Loucy (cell line): Measurements from ENCODE around the gene CD101.
A peak's percentile ranks its signal among the peaks of the same experiment; 100 is the strongest.

ENCODE experiments used
- H2AFZ ChIP-seq: fragments of 200-600 bp; sonication (generic); 2 replicates; pipeline ENCODE4 v1.6.0; 2016; ENCODE audit warnings: antibody characterized with exemption, mild to moderate bottlenecking, low read length, moderate library complexity
- H3F3A ChIP-seq: fragments of 200-600 bp; 2 replicates; pipeline ENCODE4 v1.6.0; 2016; ENCODE audit warnings: antibody characterized with exemption, low read depth, mild to moderate bottlenecking
- H3K27me3 ChIP-seq: fragments of 200-600 bp; sonication (generic); 2 replicates; pipeline ENCODE4 v1.6.1; 2014; ENCODE audit warnings: low read length, mild to moderate bottlenecking; ENCODE audit not compliant: insufficient read depth, poor library complexity, severe bottlenecking
- H3K36me3 ChIP-seq: fragments of 200-600 bp; sonication (generic); 2 replicates; pipeline ENCODE4 v1.6.1; 2016; ENCODE audit warnings: low read length; ENCODE audit not compliant: insufficient read depth
- H3K4me1 ChIP-seq: fragments of 200-600 bp; sonication (generic); 2 replicates; pipeline ENCODE4 v1.5.1; 2014; ENCODE audit warnings: low read length, mild to moderate bottlenecking; ENCODE audit not compliant: insufficient read depth, poor library complexity, severe bottlenecking
- H3K4me2 ChIP-seq: fragments of 200-600 bp; sonication (generic); 2 replicates; pipeline ENCODE4 v1.6.0; 2014; ENCODE audit warnings: antibody characterized with exemption, low read length, low read depth, mild to moderate bottlenecking; ENCODE audit not compliant: poor library complexity, severe bottlenecking
- H3K4me3 ChIP-seq: fragments of 200-600 bp; sonication (generic); 2 replicates; pipeline ENCODE4 v1.5.1; 2014; ENCODE audit warnings: low read length, mild to moderate bottlenecking, mixed read lengths; ENCODE audit not compliant: poor library complexity, severe bottlenecking
- H3K79me2 ChIP-seq: fragments of 200-600 bp; sonication (generic); 2 replicates; pipeline ENCODE4 v1.6.1; 2014; ENCODE audit warnings: low read length; ENCODE audit not compliant: insufficient read depth
- H3K9ac ChIP-seq: fragments of 200-600 bp; sonication (generic); 2 replicates; pipeline ENCODE4 v1.6.0; 2014; ENCODE audit warnings: mild to moderate bottlenecking, low read depth, low read length, moderate library complexity; ENCODE audit not compliant: poor library complexity, severe bottlenecking
- H3K9me2 ChIP-seq: fragments of 200-600 bp; sonication (generic); replicated peaks from 2 replicates; pipeline ENCODE4 v1.6.1; 2016; ENCODE audit warnings: low read depth, low read length, mixed read lengths
- H3K9me3 ChIP-seq: fragments of 200-600 bp; sonication (generic); 2 replicates; pipeline ENCODE4 v1.6.1; 2014; ENCODE audit warnings: mild to moderate bottlenecking, antibody characterized with exemption, low read length, low read depth; ENCODE audit not compliant: insufficient read depth
- H4K20me1 ChIP-seq: fragments of 200-600 bp; sonication (generic); 2 replicates; pipeline ENCODE4 v1.6.0; 2014; ENCODE audit warnings: antibody characterized with exemption, low read length, mild to moderate bottlenecking; ENCODE audit not compliant: insufficient read depth, poor library complexity, severe bottlenecking
- EZH2phosphoT487 ChIP-seq: fragments of 200-600 bp; IDR thresholded peaks from 2 replicates; pipeline ENCODE4 v1.6.1; 2018; ENCODE audit warnings: antibody characterized with exemption, mild to moderate bottlenecking, moderate library complexity, borderline replicate concordance
- TF ChIP-seq, protein P1 (sequence below): fragments of 200-600 bp; sonication (generic); conservative IDR thresholded peaks from 2 replicates; pipeline ENCODE4 v1.5.1; 2014; ENCODE audit warnings: mild to moderate bottlenecking, antibody characterized with exemption, low read length

The CD101 gene

DNA sequence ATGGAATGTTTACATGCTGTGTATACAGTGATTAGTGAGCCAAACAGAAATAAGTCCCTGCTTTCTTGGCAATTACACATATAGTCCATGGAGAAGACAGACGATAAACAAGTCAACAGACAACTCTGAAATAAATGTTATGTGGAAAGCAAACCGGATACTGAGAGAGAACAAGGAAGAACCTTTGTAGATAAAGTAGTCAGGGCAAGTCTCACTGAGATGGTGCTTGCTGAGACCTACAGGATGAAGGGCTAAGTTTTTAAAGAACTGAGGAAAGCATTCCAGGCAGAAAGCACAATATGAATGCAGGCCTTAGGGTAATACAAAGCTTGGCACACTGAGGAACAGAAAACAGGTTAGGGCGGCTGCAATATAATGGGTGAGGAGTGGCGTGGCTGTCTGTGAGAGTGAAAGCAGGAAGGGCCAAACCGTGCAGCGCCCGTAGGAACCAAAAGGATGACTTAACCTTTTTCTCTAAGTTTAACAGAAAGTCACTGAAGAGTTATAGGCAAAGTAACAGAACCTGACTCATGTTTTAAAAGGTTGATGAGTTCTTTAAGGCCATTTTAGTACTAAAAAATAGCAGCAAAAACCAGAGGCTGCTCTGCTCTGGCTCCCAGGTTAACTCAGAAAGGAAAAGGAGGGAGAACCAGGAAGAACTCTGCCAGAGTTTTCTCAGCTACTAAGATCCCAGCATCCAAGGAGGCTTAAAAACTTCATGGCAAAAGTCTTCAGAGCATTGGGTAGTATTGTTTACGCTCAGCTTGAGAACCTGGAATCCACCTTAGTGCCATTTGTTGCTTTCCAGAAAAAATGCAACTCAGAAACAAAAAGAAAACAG is 49.9 kb downstream of the CD101 start:
- Histone ChIP-seq H3K27me3 (no peaks in the 10 kb centered on the region), H3F3A (no peaks in the 10 kb centered on the region), H3K4me2 (no peak overlapping the region), H3K4me1 (peaks cover 7% of the 10 kb centered on the region), H3K9ac (no peak overlapping the region), H4K20me1 (no peaks in the 10 kb centered on the region), H3K36me3 (no peaks in the 10 kb centered on the region), H3K9me3 (no peaks in the 10 kb centered on the region), H3K4me3 (no peak overlapping the region), H3K79me2 (no peaks in the 10 kb centered on the region), H3K9me2 (no peaks in the 10 kb centered on the region), H2AFZ (no peak overlapping the region)
- TF ChIP-seq, protein P1, sequence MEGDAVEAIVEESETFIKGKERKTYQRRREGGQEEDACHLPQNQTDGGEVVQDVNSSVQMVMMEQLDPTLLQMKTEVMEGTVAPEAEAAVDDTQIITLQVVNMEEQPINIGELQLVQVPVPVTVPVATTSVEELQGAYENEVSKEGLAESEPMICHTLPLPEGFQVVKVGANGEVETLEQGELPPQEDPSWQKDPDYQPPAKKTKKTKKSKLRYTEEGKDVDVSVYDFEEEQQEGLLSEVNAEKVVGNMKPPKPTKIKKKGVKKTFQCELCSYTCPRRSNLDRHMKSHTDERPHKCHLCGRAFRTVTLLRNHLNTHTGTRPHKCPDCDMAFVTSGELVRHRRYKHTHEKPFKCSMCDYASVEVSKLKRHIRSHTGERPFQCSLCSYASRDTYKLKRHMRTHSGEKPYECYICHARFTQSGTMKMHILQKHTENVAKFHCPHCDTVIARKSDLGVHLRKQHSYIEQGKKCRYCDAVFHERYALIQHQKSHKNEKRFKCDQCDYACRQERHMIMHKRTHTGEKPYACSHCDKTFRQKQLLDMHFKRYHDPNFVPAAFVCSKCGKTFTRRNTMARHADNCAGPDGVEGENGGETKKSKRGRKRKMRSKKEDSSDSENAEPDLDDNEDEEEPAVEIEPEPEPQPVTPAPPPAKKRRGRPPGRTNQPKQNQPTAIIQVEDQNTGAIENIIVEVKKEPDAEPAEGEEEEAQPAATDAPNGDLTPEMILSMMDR, result no peak
- no peak for TF ChIP-seq EZH2phosphoT487

DNA sequence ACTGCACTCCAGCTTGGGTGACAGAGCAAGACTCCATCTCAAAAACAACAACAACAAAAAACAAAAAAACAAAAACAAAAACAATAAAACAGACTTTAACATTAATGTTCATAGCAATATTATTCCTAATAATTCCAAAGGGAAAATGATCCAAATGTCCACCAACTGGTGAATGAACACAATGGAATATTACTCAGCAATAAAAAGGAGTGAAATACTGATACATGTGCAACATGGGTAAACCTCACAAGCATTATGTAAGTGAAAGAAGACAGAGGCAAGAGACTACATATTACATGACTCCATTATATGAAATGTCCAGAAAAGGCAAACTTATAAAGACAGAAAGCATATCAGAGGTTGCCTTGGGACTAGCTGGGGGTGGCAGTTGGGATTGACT is 52.5 kb downstream of the CD101 start:
- H2AFZ ChIP-seq, result no peak overlapping the region
- TF ChIP-seq, protein P1, result no peak
- TF ChIP-seq EZH2phosphoT487, result no peak
- peaks cover 15% of the 10 kb centered on the region for H3K4me1 ChIP-seq
- no peaks in the 10 kb centered on the region for H3K27me3 ChIP-seq
- H4K20me1 ChIP-seq, result no peaks in the 10 kb centered on the region
- H3K4me2 ChIP-seq, result no peak overlapping the region
- peaks cover 20% of the 10 kb centered on the region for H3K79me2 ChIP-seq
- no peaks in the 10 kb centered on the region for H3K9me2 ChIP-seq
- H3K9ac ChIP-seq, result no peak overlapping the region
- H3K9me3 ChIP-seq, result no peaks in the 10 kb centered on the region
- H3K4me3 ChIP-seq, result no peak overlapping the region
- H3K36me3 ChIP-seq, result no peaks in the 10 kb centered on the region
- no peaks in the 10 kb centered on the region for H3F3A ChIP-seq

DNA sequence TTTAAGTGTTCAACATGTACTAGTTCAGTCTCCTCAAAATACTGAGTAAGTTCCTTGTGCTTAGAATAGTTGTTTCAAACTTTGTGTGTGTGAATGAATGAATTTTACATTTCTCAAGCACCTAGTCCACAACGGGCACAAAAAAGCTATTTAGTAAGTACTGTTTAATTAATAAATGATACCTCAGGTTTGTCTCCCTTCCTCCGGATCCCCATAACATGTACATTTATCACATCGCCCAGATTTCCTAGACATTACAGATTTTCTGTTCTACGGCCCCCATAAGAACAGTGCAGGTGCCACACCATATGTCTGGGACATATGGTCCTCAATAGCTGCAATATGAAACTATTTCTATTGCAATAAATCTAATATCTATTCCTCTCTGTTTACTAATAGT is 57.2 kb downstream of the CD101 start:
- Histone ChIP-seq H2AFZ (no peak overlapping the region), H3K9me2 (no peaks in the 10 kb centered on the region)

More for the DNA sequence above, 57.2 kb downstream of the CD101 start:
- TF ChIP-seq, protein P1, result no peak
- Histone ChIP-seq H4K20me1 (no peaks in the 10 kb centered on the region), H3K36me3 (no peaks in the 10 kb centered on the region), H3K9me3 (no peaks in the 10 kb centered on the region), H3K4me1 (peaks cover 40% of the 10 kb centered on the region), H3K4me3 (peak overlapping the region; percentile 80), H3K9ac (peak overlapping the region; percentile 92), H3K79me2 (peaks cover 55% of the 10 kb centered on the region), H3K27me3 (no peaks in the 10 kb centered on the region), H3K4me2 (peak overlapping the region; percentile 78), H3F3A (no peaks in the 10 kb centered on the region)
